Esophagus muscularis mucosa (tissue), 3 donors: Measurements from ENCODE around the gene TMEM229B.

Experiments
- POLR2A ChIP-seq: fragments of 450-650 bp; IDR thresholded peaks from one replicate; pipeline ENCODE4 v1.6.1; 2017; ENCODE audit warnings: antibody characterized with exemption, moderate library complexity, mild to moderate bottlenecking, low read depth
- POLR2AphosphoS5 ChIP-seq, 2 donors: sonication (generic); formaldehyde crosslinking; IDR thresholded peaks; one replicate each; pipeline ENCODE4 v1.6.1; 2017; ENCODE audit warnings: antibody characterized with exemption in 2 of 2
- TF ChIP-seq, protein P1 (sequence below), 3 experiments: fragments of 200-600 bp in 2 of 3; fragments of 450-650 bp in 1 of 3; sonication (generic) in 2 of 3; IDR thresholded peaks; one replicate each; pipeline ENCODE4 v1.5.1; 2017 to 2019; ENCODE audit warnings: antibody characterized with exemption in 3 of 3, mild to moderate bottlenecking in 2 of 3, moderate library complexity in 1 of 3

DNA sequence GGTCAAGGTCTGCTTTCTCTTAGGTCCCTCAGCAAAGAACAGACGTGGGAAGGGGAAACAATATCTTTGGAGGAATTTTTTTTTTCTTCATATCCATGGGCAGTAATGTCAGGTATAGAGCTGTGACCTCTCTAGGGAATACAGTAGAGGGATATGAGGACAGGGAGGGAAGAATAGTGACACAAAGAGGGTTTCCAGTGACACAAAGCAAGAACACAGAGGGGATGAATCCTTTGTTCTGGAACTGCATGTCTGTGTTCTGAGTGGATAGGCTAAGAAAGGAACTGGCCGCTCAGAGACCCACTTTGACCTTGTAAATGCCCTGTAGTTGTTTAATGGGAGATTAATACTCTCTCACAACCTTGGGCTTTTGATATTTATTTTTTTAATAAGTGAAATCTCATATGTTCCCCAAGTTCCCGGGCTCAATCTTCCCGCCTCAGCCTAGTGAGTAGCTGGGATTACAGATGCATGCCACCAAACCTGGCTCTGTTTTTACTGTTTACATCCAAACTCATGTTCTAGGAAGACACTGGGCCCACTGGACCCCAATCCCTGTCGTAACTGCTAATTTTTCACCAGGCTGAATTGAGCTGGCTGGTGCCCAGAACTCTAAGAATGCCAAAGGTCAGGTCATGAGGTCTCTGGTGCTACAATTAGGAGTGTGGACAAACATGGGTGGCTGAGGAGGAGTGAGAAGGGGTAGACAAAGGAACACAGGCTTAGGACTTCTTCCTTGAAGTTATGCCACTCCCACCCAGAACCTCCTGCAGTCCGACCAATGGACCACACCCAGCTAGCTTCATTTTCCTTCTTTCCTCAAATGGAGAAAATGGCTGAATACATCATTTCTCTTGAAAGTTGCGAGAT lies 35.5 kb upstream of the TMEM229B start:
- TF ChIP-seq, protein P1, sequence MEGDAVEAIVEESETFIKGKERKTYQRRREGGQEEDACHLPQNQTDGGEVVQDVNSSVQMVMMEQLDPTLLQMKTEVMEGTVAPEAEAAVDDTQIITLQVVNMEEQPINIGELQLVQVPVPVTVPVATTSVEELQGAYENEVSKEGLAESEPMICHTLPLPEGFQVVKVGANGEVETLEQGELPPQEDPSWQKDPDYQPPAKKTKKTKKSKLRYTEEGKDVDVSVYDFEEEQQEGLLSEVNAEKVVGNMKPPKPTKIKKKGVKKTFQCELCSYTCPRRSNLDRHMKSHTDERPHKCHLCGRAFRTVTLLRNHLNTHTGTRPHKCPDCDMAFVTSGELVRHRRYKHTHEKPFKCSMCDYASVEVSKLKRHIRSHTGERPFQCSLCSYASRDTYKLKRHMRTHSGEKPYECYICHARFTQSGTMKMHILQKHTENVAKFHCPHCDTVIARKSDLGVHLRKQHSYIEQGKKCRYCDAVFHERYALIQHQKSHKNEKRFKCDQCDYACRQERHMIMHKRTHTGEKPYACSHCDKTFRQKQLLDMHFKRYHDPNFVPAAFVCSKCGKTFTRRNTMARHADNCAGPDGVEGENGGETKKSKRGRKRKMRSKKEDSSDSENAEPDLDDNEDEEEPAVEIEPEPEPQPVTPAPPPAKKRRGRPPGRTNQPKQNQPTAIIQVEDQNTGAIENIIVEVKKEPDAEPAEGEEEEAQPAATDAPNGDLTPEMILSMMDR (IDR thresholded peaks at IDR 0.05): no peak
- TF ChIP-seq POLR2AphosphoS5 (IDR thresholded peaks at IDR 0.05) (no peak), POLR2A (no peak)
